H9 (cell line): Measurements from ENCODE around the gene ULBP3. TPM values are rescaled to one million over a fixed set of nuclear protein-coding genes. Genes with fewer than 3 reads are reported as not detected.

Experiments
- DNase-seq: peaks from one replicate; pipeline ENCODE4 v3.0.0-alpha.2; 2017
- H2AFZ ChIP-seq: one replicate; pipeline ENCODE4 v1.6.1; 2013; ENCODE audit warnings: mild to moderate bottlenecking, low read length, control low read depth, moderate library complexity
- H2AK5ac ChIP-seq: 2 replicates; pipeline ENCODE4 v1.6.1; 2013; ENCODE audit warnings: low read length, control low read depth, mixed read lengths; ENCODE audit not compliant: insufficient read length
- H2BK120ac ChIP-seq: one replicate; pipeline ENCODE4 v1.6.1; 2013; ENCODE audit warnings: low read depth, mild to moderate bottlenecking, low read length, control low read depth, inconsistent platforms; ENCODE audit not compliant: poor library complexity, severe bottlenecking
- H2BK12ac ChIP-seq: 2 replicates; pipeline ENCODE4 v1.6.1; 2013; ENCODE audit warnings: low read length, control low read depth, mixed read lengths, low read depth; ENCODE audit not compliant: insufficient read length
- H2BK15ac ChIP-seq: 2 replicates; pipeline ENCODE4 v1.6.1; 2013; ENCODE audit warnings: low read depth, low read length, control low read depth
- H2BK20ac ChIP-seq: one replicate; pipeline ENCODE4 v1.6.1; 2013; ENCODE audit warnings: low read depth, mild to moderate bottlenecking, low read length, control low read depth, inconsistent platforms; ENCODE audit not compliant: poor library complexity, severe bottlenecking
- H2BK5ac ChIP-seq: 2 replicates; pipeline ENCODE4 v1.6.1; 2013; ENCODE audit warnings: low read length, control low read depth, mixed read lengths; ENCODE audit not compliant: insufficient read length
- H3K14ac ChIP-seq: 2 replicates; pipeline ENCODE4 v1.6.1; 2013; ENCODE audit warnings: low read length, control low read depth; ENCODE audit not compliant: insufficient read depth
- H3K18ac ChIP-seq: 2 replicates; pipeline ENCODE4 v1.6.1; 2013; ENCODE audit warnings: low read depth, mild to moderate bottlenecking, mixed read lengths, low read length, control low read depth; ENCODE audit not compliant: insufficient read length
- H3K23ac ChIP-seq: 2 replicates; pipeline ENCODE4 v1.6.1; 2013; ENCODE audit warnings: low read length, control low read depth, mixed read lengths, low read depth; ENCODE audit not compliant: insufficient read length
- H3K23me2 ChIP-seq: 2 replicates; pipeline ENCODE4 v1.6.1; 2013; ENCODE audit warnings: low read depth, mild to moderate bottlenecking, mixed read lengths, low read length, control low read depth; ENCODE audit not compliant: insufficient read length, poor library complexity, severe bottlenecking
- H3K27ac ChIP-seq: 2 replicates; pipeline ENCODE4 v1.5.1; 2013; ENCODE audit warnings: low read length, control low read depth, mixed read lengths, low read depth; ENCODE audit not compliant: insufficient read length
- H3K27me3 ChIP-seq: 2 replicates; pipeline ENCODE4 v1.6.1; 2013; ENCODE audit warnings: low read length, control low read depth, inconsistent platforms; ENCODE audit not compliant: insufficient read depth
- H3K4ac ChIP-seq: 2 replicates; pipeline ENCODE4 v1.6.1; 2013; ENCODE audit warnings: low read depth, mild to moderate bottlenecking, control low read depth, inconsistent platforms, low read length, moderate library complexity
- H3K4me1 ChIP-seq: 2 replicates; pipeline ENCODE4 v1.6.1; 2013; ENCODE audit warnings: low read length, control low read depth, inconsistent platforms; ENCODE audit not compliant: insufficient read depth
- H3K4me2 ChIP-seq: 2 replicates; pipeline ENCODE4 v1.6.1; 2013; ENCODE audit warnings: low read length, control low read depth, mixed read lengths; ENCODE audit not compliant: insufficient read length, insufficient read depth
- H3K56ac ChIP-seq: 2 replicates; pipeline ENCODE4 v1.6.1; 2013; ENCODE audit warnings: low read depth, mild to moderate bottlenecking, mixed read lengths, low read length, control low read depth; ENCODE audit not compliant: insufficient read length
- H3K79me1 ChIP-seq: 2 replicates; pipeline ENCODE4 v1.6.1; 2013; ENCODE audit warnings: low read depth, mild to moderate bottlenecking, moderate library complexity, low read length, control low read depth, inconsistent platforms; ENCODE audit not compliant: insufficient read depth, poor library complexity, severe bottlenecking
- H3K79me2 ChIP-seq: 2 replicates; pipeline ENCODE4 v1.6.1; 2013; ENCODE audit warnings: low read length, control low read depth, inconsistent platforms; ENCODE audit not compliant: insufficient read depth
- H3K9ac ChIP-seq: 2 replicates; pipeline ENCODE4 v1.6.1; 2013; ENCODE audit warnings: low read length, control low read depth, mixed read lengths; ENCODE audit not compliant: insufficient read length; ENCODE audit errors: extremely low read depth
- H3K9me3 ChIP-seq: one replicate; pipeline ENCODE4 v1.6.1; 2013; ENCODE audit warnings: low read depth, low read length, inconsistent platforms; ENCODE audit not compliant: control insufficient read depth
- H3T11ph ChIP-seq: one replicate; pipeline ENCODE4 v1.6.1; 2013; ENCODE audit warnings: mild to moderate bottlenecking, low read length, control low read depth, inconsistent platforms
- H4K20me1 ChIP-seq: one replicate; pipeline ENCODE4 v1.6.1; 2013; ENCODE audit not compliant: control insufficient read depth, insufficient read length, insufficient read depth
- H4K5ac ChIP-seq: 2 replicates; pipeline ENCODE4 v1.6.1; 2013; ENCODE audit warnings: low read depth, mild to moderate bottlenecking, mixed read lengths, low read length, control low read depth; ENCODE audit not compliant: insufficient read length
- H4K8ac ChIP-seq: replicated peaks from 2 replicates; pipeline ENCODE4 v1.6.1; 2013; ENCODE audit warnings: low read length, control low read depth, mixed read lengths, low read depth; ENCODE audit not compliant: insufficient read length
- H4K91ac ChIP-seq: 2 replicates; pipeline ENCODE4 v1.6.1; 2013; ENCODE audit warnings: low read depth, mild to moderate bottlenecking, moderate library complexity, mixed read lengths, low read length, control low read depth; ENCODE audit not compliant: insufficient read length
- H3K27ac Mint-ChIP-seq, 3 experiments: 2 replicates in 2 of 3; 3 replicates in 1 of 3; pipeline ENCODE4 v1.8.0; 2020 to 2021; ENCODE audit warnings: mixed read lengths in 3 of 3, mild to moderate bottlenecking in 1 of 3, moderate library complexity in 1 of 3
- H3K27me3 Mint-ChIP-seq: 2 replicates; pipeline ENCODE4 v1.8.0; 2021; ENCODE audit warnings: low read depth, mild to moderate bottlenecking, moderate library complexity, mixed read lengths
- H3K36me3 Mint-ChIP-seq, 3 experiments: 2 replicates in 2 of 3; 3 replicates in 1 of 3; pipeline ENCODE4 v1.8.0; 2020 to 2021; ENCODE audit warnings: low read depth in 3 of 3, mixed read lengths in 3 of 3; ENCODE audit not compliant: insufficient read depth in 1 of 3
- H3K4me1 Mint-ChIP-seq, 2 experiments: 2 replicates each; pipeline ENCODE4 v1.8.0; 2020; ENCODE audit warnings: mixed read lengths in 2 of 2
- H3K4me3 Mint-ChIP-seq, 2 experiments: 2 replicates in 1 of 2; 3 replicates in 1 of 2; pipeline ENCODE4 v1.8.0; 2020 to 2021; ENCODE audit warnings: mild to moderate bottlenecking in 2 of 2, mixed read lengths in 2 of 2, moderate library complexity in 1 of 2
- H3K9me3 Mint-ChIP-seq, 2 experiments: 2 replicates in 1 of 2; 3 replicates in 1 of 2; pipeline ENCODE4 v1.8.0; 2020; ENCODE audit warnings: mild to moderate bottlenecking in 2 of 2, mixed read lengths in 2 of 2, moderate library complexity in 1 of 2
- CTCF ChIP-seq: fragments of 200-600 bp; sonication (generic); conservative IDR thresholded peaks from 3 replicates; pipeline ENCODE4 v1.8.0; 2021; ENCODE audit warnings: antibody characterized with exemption, mild to moderate bottlenecking
- WGBS: extraction: QIAGEN DNeasy Blood & Tissue Kit; methylation state at CpG from one replicate; pipeline ENCODE4 v1.1.7; 2013; ENCODE audit warnings: missing lambda C conversion rate, low lambda C conversion rate, mixed read lengths; ENCODE audit not compliant: insufficient read length; ENCODE audit errors: extremely low coverage; 5-methylcytosine and 5-hydroxymethylcytosine counted together
- total RNA-seq: library from RNA; stranded (reverse); gene quantifications from 2 replicates; pipeline ENCODE4 v1.2.1, GENCODE V29; 2021

The ULBP3 gene
- total RNA-seq, 1 experiment from 2014 or later: 5.8 TPM

DNA sequence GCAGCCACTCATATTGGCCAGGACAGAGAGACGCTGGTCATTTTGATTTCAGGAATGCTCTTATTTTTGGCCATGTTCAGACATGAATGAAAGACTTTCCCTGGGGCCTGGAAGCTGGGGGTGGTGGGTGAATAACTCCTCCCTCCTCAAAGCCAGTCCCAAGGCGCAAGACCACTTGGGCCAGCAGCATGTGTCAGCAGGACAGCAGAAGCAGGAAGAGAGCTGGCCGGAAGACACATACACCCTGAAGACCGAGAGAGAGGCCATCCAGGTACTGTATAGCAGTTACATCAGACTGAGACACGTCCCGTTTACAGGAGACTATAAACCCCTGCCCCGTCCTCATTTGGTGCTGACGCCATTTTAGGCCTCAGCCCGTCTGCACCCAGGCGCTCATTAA, 29.2 kb upstream of the ULBP3 start:
- no peaks in the 10 kb centered on the region for H3K9me3 Mint-ChIP-seq
- Histone ChIP-seq H3K23ac (no peak overlapping the region), H2BK120ac (no peak overlapping the region), H2BK12ac (no peak overlapping the region), H4K91ac (no peak overlapping the region), H3K79me1 (no peaks in the 10 kb centered on the region), H3K18ac (no peak overlapping the region), H3K27ac (no peak overlapping the region), H4K8ac (no peak overlapping the region), H2BK15ac (no peak overlapping the region), H3K9me3 (no peaks in the 10 kb centered on the region), H3K23me2 (no peaks in the 10 kb centered on the region), H3T11ph (no peak overlapping the region), H3K79me2 (no peaks in the 10 kb centered on the region), H3K56ac (no peak overlapping the region), H2BK5ac (no peak overlapping the region), H3K27me3 (no peaks in the 10 kb centered on the region), H2AK5ac (no peak overlapping the region), H3K4ac (no peak overlapping the region), H3K14ac (no peak overlapping the region), H2AFZ (no peak overlapping the region), H4K5ac (no peak overlapping the region), H3K4me1 (no peaks in the 10 kb centered on the region), H3K9ac (no peak overlapping the region), H3K4me2 (no peak overlapping the region), H4K20me1 (no peaks in the 10 kb centered on the region), H2BK20ac (no peak overlapping the region)
- H3K4me3 Mint-ChIP-seq: no peak overlapping the region
- H3K36me3 Mint-ChIP-seq: no peaks in the 10 kb centered on the region
- H3K27me3 Mint-ChIP-seq: peaks cover 11% of the 10 kb centered on the region
- H3K4me1 Mint-ChIP-seq: peaks cover 0 to 5% of the 10 kb centered on the region in 2 experiments; a peak in 1 of 4 replicates
- TF ChIP-seq CTCF: no peak
- no peak overlapping the region for H3K27ac Mint-ChIP-seq
- no peak for DNase-seq
- no CpG with 5 or more reads among the region's 10 CpGs for WGBS
